Endothelial cell of umbilical vein (primary cell): ENCODE measurements around the gene TSC22D1. TPM values are rescaled to one million over a fixed set of nuclear protein-coding genes. Genes with fewer than 3 reads are reported as not detected.
"Not testable (repeated sequence)": the region's sequence is repeated elsewhere in the genome, so short reads cannot be mapped to it uniquely, and the experiment has no call there.

ENCODE experiments used
- BruUV-seq: library from RNA; stranded (reverse); fragments of 400-500 nt; replicated peaks from 2 replicates; lab custom pipeline; 2021; lab: Mats Ljungman, UMichigan
- CTCF ChIA-PET: fragments of 300-600, 350-600 bp; sonication (Branson Sonifier 250); formaldehyde crosslinking; loops from one replicate; lab custom pipeline; 2021; ENCODE audit warnings: antibody characterized with exemption, inconsistent platforms; lab: Charles Lee
- POLR2A ChIA-PET: fragments of 300-600, 350-600 bp; sonication (Branson Sonifier 250); formaldehyde crosslinking; loops from one replicate; lab custom pipeline; 2021; ENCODE audit warnings: antibody characterized with exemption, inconsistent platforms; lab: Charles Lee
- DNase-seq: peaks from one replicate; pipeline ENCODE4 v3.0.0-alpha.2; 2011; ENCODE audit warnings: low read depth, low spot score
- FAIRE-seq: peaks from 2 replicates; lab custom pipeline; 2011; peaks lifted over from hg19 to GRCh38; lab: Jason Lieb, UNC
- H2AFZ ChIP-seq: 2 replicates; pipeline ENCODE4 v1.6.0; 2012; ENCODE audit warnings: low read depth, low read length, control low read depth, inconsistent platforms
- H3K27ac ChIP-seq: 2 replicates; pipeline ENCODE4 v1.5.1; 2011; ENCODE audit warnings: low read depth, mild to moderate bottlenecking, control low read depth, low read length, moderate library complexity; ENCODE audit not compliant: insufficient read depth
- H3K27me3 ChIP-seq, 2 experiments: 2 replicates each; pipeline versions ENCODE4 v1.6.0 to v1.6.1; 2011; ENCODE audit warnings: low read length in 2 of 2, mixed read lengths in 1 of 2; ENCODE audit not compliant: control insufficient read depth in 2 of 2, insufficient read depth in 2 of 2
- H3K36me3 ChIP-seq, 2 experiments: 2 replicates in 1 of 2; 3 replicates in 1 of 2; pipeline ENCODE4 v1.5.1; 2011; ENCODE audit warnings: low read length in 2 of 2, mild to moderate bottlenecking in 1 of 2, moderate library complexity in 1 of 2; ENCODE audit not compliant: control insufficient read depth in 2 of 2, insufficient read depth in 2 of 2; ENCODE audit errors: extremely low read depth in 1 of 2
- H3K4me1 ChIP-seq: 3 replicates; pipeline ENCODE4 v1.5.1; 2011; ENCODE audit warnings: mild to moderate bottlenecking, low read length; ENCODE audit not compliant: control insufficient read depth, insufficient read depth; ENCODE audit errors: extremely low read depth
- H3K4me2 ChIP-seq: 2 replicates; pipeline ENCODE4 v1.6.1; 2011; ENCODE audit warnings: low read length, control low read depth, mixed read lengths; ENCODE audit not compliant: insufficient read depth
- H3K4me3 ChIP-seq, 3 experiments: fragments of 200-600 bp in 1 of 3; sonication (generic), shearing (Covaris generic) in 1 of 3; replicated peaks in 1 of 3; 2 replicates each; pipeline ENCODE4 v1.5.1; 2011 to 2016; ENCODE audit warnings: control low read depth in 3 of 3, low read length in 3 of 3, mild to moderate bottlenecking in 2 of 3, inconsistent platforms in 1 of 3, low read depth in 1 of 3, moderate library complexity in 1 of 3; ENCODE audit not compliant: insufficient read depth in 1 of 3
- H3K79me2 ChIP-seq: 2 replicates; pipeline ENCODE4 v1.6.0; 2012; ENCODE audit warnings: low read length, inconsistent platforms; ENCODE audit not compliant: control insufficient read depth, insufficient read depth
- H3K9ac ChIP-seq: replicated peaks from 2 replicates; pipeline ENCODE3; 2011; ENCODE audit warnings: low read length, control low read depth; ENCODE audit not compliant: insufficient read depth; ENCODE audit errors: extremely low read depth
- H3K9me1 ChIP-seq: replicated peaks from 3 replicates; pipeline ENCODE4 v1.6.0; 2011; ENCODE audit warnings: mild to moderate bottlenecking, low read length; ENCODE audit not compliant: control insufficient read depth, insufficient read depth; ENCODE audit errors: extremely low read depth
- H3K9me3 ChIP-seq: replicated peaks from 2 replicates; pipeline ENCODE4 v1.5.1; 2012; ENCODE audit warnings: low read length, inconsistent platforms; ENCODE audit not compliant: control insufficient read depth, insufficient read depth
- H4K20me1 ChIP-seq: replicated peaks from 2 replicates; pipeline ENCODE3; 2011; ENCODE audit warnings: mild to moderate bottlenecking, low read length; ENCODE audit not compliant: control insufficient read depth, insufficient read depth; ENCODE audit errors: extremely low read depth
- EZH2 ChIP-seq: IDR thresholded peaks from 2 replicates; pipeline ENCODE4 v1.6.1; 2012; ENCODE audit warnings: borderline replicate concordance, low read depth, mild to moderate bottlenecking, moderate library complexity, low read length, inconsistent platforms; ENCODE audit not compliant: severe bottlenecking
- FOS ChIP-seq: IDR thresholded peaks from 2 replicates; pipeline ENCODE4 v1.6.1; 2011; ENCODE audit warnings: mild to moderate bottlenecking, low read length, moderate library complexity, borderline replicate concordance; ENCODE audit not compliant: insufficient read depth
- GATA2 ChIP-seq: IDR thresholded peaks from 2 replicates; pipeline ENCODE4 v1.7.0; 2011; ENCODE audit warnings: low read depth, mild to moderate bottlenecking, moderate library complexity, mixed read lengths, low read length; ENCODE audit not compliant: insufficient read length, insufficient read depth
- JUN ChIP-seq: IDR thresholded peaks from 2 replicates; pipeline ENCODE4 v1.6.1; 2011; ENCODE audit warnings: borderline replicate concordance, low read depth; ENCODE audit not compliant: insufficient read length, insufficient read depth
- MYC ChIP-seq: IDR thresholded peaks from one replicate; pipeline ENCODE4 v1.6.1; 2011; ENCODE audit warnings: mild to moderate bottlenecking, low read depth, low read length
- dilution Hi-C: fragments of 300-500 bp; cut with MboI; formaldehyde crosslinking; loops from one replicate; pipeline ENCODE4 v1.15.0; 2019; ENCODE audit warnings: low sequenced_read_pairs; ENCODE audit not compliant: extremely low pct_ligation_motif_present
- intact Hi-C: fragments of 100-400 bp; cut with micrococcal nuclease; formaldehyde crosslinking; loops from one replicate; pipeline ENCODE4 v1.10.0; 2022
- polyA plus RNA-seq, 4 experiments: library from polyadenylated mRNA; depleted of rRNA in 3 of 4; stranded (reverse) in 3 of 4; unstranded in 1 of 4; fragments of >200 nt; gene quantifications; 2 replicates each; pipeline versions ENCODE4 v1.2.1 to v1.2.3, GENCODE V29; 2011 to 2012; ENCODE audit warnings: missing spikeins in 1 of 4
- total RNA-seq: library from RNA; stranded (reverse); gene quantifications from 2 replicates; pipeline ENCODE4 v1.2.3, GENCODE V29; 2021
- TF ChIP-seq, protein P1 (sequence below), 2 donors: IDR thresholded peaks; 1 replicate in 1 of 2; 2 replicates in 1 of 2; pipeline ENCODE4 v1.5.1; 2011; ENCODE audit warnings: low read length in 2 of 2, mild to moderate bottlenecking in 2 of 2, moderate library complexity in 2 of 2, control low read depth in 1 of 2, inconsistent platforms in 1 of 2, low read depth in 1 of 2; ENCODE audit not compliant: insufficient read depth in 1 of 2; ENCODE audit errors: extremely low read depth in 1 of 2

Gene TSC22D1
- total and polyA plus RNA-seq, 2 donors (not counting 3 experiments of a cell fraction or from before 2014, with no cell fraction given): 47.7 to 51.8 TPM

- ChIA-PET CTCF (interaction anchor here (0.6 kb wide), 1 partner anchor 859 kb away, joined by 3 read pairs; no protein-coding TSS in a partner anchor), POLR2A (interaction anchor here (0.6 kb wide), 1 partner anchor 412 kb away, joined by 3 read pairs; no protein-coding TSS in a partner anchor)
- BruUV-seq, H3K79me2 ChIP-seq, FAIRE-seq, H3K4me3 ChIP-seq, H3K9me3 ChIP-seq, DNase-seq, intact Hi-C loops, H3K4me1 ChIP-seq, H3K9me1 ChIP-seq, dilution Hi-C loops, H3K4me2 ChIP-seq, H3K27ac ChIP-seq, H3K36me3 ChIP-seq, H3K27me3 ChIP-seq, H3K9ac ChIP-seq, H2AFZ ChIP-seq, H4K20me1 ChIP-seq: not testable (repeated sequence)
Measured at GRCh38 chr13:44509853-44510252, 66.3 kb downstream of the TSC22D1 start.

- Histone ChIP-seq H3K9ac (no peak overlapping the region), H3K79me2 (no peaks in the 10 kb centered on the region), H3K27ac (no peak overlapping the region), H3K36me3 (no peaks in the 10 kb centered on the region), H3K9me3 (no peaks in the 10 kb centered on the region), H3K9me1 (no peaks in the 10 kb centered on the region), H2AFZ (no peak overlapping the region), H3K4me3 (no peak overlapping the region), H3K4me1 (peaks cover 7% of the 10 kb centered on the region), H3K27me3 (no peaks in the 10 kb centered on the region), H4K20me1 (no peaks in the 10 kb centered on the region), H3K4me2 (no peak overlapping the region)
- POLR2A ChIA-PET: no interaction called here
- TF ChIP-seq EZH2 (no peak), GATA2 (no peak), MYC (no peak), FOS (no peak), JUN (no peak)
- TF ChIP-seq, protein P1, sequence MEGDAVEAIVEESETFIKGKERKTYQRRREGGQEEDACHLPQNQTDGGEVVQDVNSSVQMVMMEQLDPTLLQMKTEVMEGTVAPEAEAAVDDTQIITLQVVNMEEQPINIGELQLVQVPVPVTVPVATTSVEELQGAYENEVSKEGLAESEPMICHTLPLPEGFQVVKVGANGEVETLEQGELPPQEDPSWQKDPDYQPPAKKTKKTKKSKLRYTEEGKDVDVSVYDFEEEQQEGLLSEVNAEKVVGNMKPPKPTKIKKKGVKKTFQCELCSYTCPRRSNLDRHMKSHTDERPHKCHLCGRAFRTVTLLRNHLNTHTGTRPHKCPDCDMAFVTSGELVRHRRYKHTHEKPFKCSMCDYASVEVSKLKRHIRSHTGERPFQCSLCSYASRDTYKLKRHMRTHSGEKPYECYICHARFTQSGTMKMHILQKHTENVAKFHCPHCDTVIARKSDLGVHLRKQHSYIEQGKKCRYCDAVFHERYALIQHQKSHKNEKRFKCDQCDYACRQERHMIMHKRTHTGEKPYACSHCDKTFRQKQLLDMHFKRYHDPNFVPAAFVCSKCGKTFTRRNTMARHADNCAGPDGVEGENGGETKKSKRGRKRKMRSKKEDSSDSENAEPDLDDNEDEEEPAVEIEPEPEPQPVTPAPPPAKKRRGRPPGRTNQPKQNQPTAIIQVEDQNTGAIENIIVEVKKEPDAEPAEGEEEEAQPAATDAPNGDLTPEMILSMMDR (IDR thresholded peaks at IDR 0.05; ENCODE audit: extremely low read depth in 1 of 2, insufficient read depth in 1 of 2, low read depth in 1 of 2, low read length in 2 of 2): no peak
- DNase-seq (peak; percentile 78), FAIRE-seq (no peak)
- CTCF ChIA-PET: interaction anchor here (0.9 to 1.4 kb wide), 6 partner anchors 9 to 65 kb away, joined by 3 to 5 read pairs (median 4); no protein-coding TSS in a partner anchor
- intact Hi-C loops (no loop called here), dilution Hi-C loops (no loop called here)
- BruUV-seq: no TSS peak
Measured at GRCh38 chr13:44508562-44509077, 67.5 kb downstream of the TSC22D1 start.
